MG63 (cell line): ENCODE results near the gene MET. TPM values are rescaled to one million over a fixed set of nuclear protein-coding genes. Genes with fewer than 3 reads are reported as not detected.
"Not testable (repeated sequence)": the region's sequence is repeated elsewhere in the genome, so short reads cannot be mapped to it uniquely, and the experiment has no call there.

Source experiments
- DNase-seq: peaks from one replicate; pipeline ENCODE4 v3.0.0-alpha.2; 2020
- H3K27me3 ChIP-seq: fragments of 250-450 bp; sonication (Bioruptor Pico); 2 replicates; pipeline ENCODE4 v1.5.1; 2020; ENCODE audit warnings: mild to moderate bottlenecking, moderate library complexity
- H3K36me3 ChIP-seq: fragments of 250-450 bp; sonication (Bioruptor Pico); 2 replicates; pipeline ENCODE4 v1.5.1; 2020; ENCODE audit warnings: mild to moderate bottlenecking, moderate library complexity
- H3K4me3 ChIP-seq: fragments of 250-450 bp; sonication (Bioruptor Pico); 2 replicates; pipeline ENCODE4 v1.5.1; 2020; ENCODE audit warnings: mild to moderate bottlenecking, moderate library complexity
- H3K9me3 ChIP-seq: fragments of 250-450 bp; sonication (Bioruptor Pico); 2 replicates; pipeline ENCODE4 v1.5.1; 2020; ENCODE audit warnings: mild to moderate bottlenecking, moderate library complexity
- total RNA-seq: library from RNA; depleted of rRNA; stranded (reverse); fragments of >200 nt; shearing (Covaris generic); gene quantifications from 2 replicates; pipeline ENCODE4 v1.2.3, GENCODE V29; 2014; ENCODE audit warnings: low replicate concordance

Gene MET
- total RNA-seq, 1 experiment from 2014 or later, result 46.7 TPM

GRCh38 chr7:116652793-116653192 is 19.2 kb upstream of the MET start:
- Histone ChIP-seq H3K27me3 (no peaks in the 10 kb centered on the region), H3K9me3 (no peaks in the 10 kb centered on the region), H3K4me3 (no peak overlapping the region), H3K36me3 (no peaks in the 10 kb centered on the region)
- no peak for DNase-seq

DNA sequence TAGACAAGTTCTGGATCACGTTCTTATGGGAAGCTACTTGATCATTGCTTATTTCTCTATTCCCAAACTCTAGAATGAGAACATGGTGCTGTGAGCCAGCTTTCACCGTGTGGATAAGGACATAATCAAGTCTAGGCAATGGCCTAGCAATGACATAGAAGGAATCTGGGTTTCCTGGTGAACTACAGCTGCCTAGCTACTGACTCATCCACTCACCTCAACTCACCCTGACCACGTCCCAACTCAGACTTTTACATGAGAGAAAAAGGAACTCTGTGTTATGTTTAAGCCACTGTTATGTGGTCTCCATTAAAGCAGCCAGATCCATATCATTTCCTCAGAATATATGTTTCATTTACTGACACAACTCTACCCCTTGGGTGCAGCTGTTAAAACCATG is 18.8 kb upstream of the MET start:
- Histone ChIP-seq H3K9me3 (no peaks in the 10 kb centered on the region), H3K4me3 (no peak overlapping the region), H3K36me3 (no peaks in the 10 kb centered on the region), H3K27me3 (no peaks in the 10 kb centered on the region)
- DNase-seq, result peak; percentile 11

DNA sequence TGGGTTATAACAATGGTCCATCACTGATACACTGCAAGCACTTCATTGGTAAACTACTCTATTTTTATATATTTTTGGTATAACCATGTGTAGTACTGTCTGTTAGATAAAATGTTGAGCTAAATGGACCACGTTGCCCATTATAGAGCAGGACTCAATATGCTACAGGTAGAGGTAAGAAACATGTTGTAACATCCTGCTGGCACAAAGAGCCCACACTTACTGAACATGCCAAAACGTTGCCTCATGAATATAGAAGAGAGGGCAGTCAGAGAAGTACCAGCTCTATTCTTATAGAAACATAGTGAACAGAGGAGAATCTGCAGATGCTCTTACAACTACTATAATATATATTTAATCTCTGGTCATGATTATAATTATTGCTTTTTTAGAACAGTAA is 18.4 kb upstream of the MET start:
- no peak overlapping the region for H3K4me3 ChIP-seq
- H3K27me3 ChIP-seq, result no peaks in the 10 kb centered on the region
- no peaks in the 10 kb centered on the region for H3K9me3 ChIP-seq
- no peaks in the 10 kb centered on the region for H3K36me3 ChIP-seq
- DNase-seq, result no peak

GRCh38 chr7:116659248-116659647 is 12.7 kb upstream of the MET start:
- not testable (repeated sequence) for H3K4me3 ChIP-seq, DNase-seq, H3K27me3 ChIP-seq, H3K36me3 ChIP-seq, H3K9me3 ChIP-seq

GRCh38 chr7:116661865-116662264 is 10.1 kb upstream of the MET start:
- H3K27me3 ChIP-seq, result no peaks in the 10 kb centered on the region
- no peak for DNase-seq
- H3K9me3 ChIP-seq, result no peaks in the 10 kb centered on the region
- no peak overlapping the region for H3K4me3 ChIP-seq
- H3K36me3 ChIP-seq, result no peaks in the 10 kb centered on the region

DNA sequence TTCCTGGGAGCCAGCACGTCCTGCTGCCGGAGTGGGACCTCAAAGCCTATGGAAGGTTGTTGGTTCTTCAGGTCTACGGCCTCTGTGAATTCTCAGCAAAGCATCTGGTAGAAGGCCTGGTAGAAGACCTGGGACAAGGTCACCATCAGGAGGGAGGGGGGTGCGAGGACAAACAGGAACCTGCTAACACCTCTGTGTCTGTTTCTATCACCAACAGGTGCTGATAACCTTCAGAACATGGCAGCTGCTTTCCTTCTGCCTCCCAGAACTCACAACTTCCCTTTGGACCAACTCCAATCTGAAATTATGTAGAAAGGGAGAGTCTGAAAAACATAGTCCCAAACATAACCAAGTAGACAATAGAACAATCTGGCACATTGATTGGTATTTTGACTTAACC is 8.3 kb upstream of the MET start:
- no peak for DNase-seq
- Histone ChIP-seq H3K4me3 (no peak overlapping the region), H3K27me3 (no peaks in the 10 kb centered on the region), H3K36me3 (no peaks in the 10 kb centered on the region), H3K9me3 (no peaks in the 10 kb centered on the region)

- Histone ChIP-seq H3K36me3 (no peaks in the 10 kb centered on the region), H3K27me3 (no peaks in the 10 kb centered on the region), H3K9me3 (no peaks in the 10 kb centered on the region), H3K4me3 (no peak overlapping the region)
- DNase-seq, result no peak
These were observed 6.5 kb upstream of the MET start for GRCh38 chr7:116665332-116665996.

DNA sequence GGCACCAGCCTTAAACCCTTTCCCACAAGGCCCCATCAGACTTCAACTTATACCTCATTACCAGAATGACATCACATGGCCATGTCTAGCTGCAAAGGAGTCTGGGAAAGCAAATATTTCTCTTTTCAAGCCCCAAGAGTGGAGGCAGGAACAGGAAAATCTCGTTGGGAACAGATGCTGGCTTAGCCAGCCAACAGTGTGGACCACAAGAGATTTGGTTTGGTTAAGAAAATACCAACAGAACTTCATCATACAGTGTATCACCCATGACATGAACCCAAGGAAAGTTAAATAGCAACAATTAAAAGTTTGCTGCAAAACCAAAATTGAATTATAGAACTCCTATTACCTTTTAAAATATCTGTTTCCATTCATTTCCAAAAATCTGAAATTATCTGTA is 2.2 kb upstream of the MET start:
- no peaks in the 10 kb centered on the region; the same call in 1 of the 2 replicates for H3K36me3 ChIP-seq
- no peaks in the 10 kb centered on the region for H3K27me3 ChIP-seq
- H3K4me3 ChIP-seq, result no peak overlapping the region
- peak; percentile 6 for DNase-seq
- H3K9me3 ChIP-seq, result no peaks in the 10 kb centered on the region

- Histone ChIP-seq H3K36me3 (no peaks in the 10 kb centered on the region; the same call in 1 of the 2 replicates), H3K27me3 (no peaks in the 10 kb centered on the region), H3K9me3 (no peaks in the 10 kb centered on the region), H3K4me3 (no peak overlapping the region)
- DNase-seq, result no peak
These were observed 1.5 kb upstream of the MET start for GRCh38 chr7:116670409-116671015.

DNA sequence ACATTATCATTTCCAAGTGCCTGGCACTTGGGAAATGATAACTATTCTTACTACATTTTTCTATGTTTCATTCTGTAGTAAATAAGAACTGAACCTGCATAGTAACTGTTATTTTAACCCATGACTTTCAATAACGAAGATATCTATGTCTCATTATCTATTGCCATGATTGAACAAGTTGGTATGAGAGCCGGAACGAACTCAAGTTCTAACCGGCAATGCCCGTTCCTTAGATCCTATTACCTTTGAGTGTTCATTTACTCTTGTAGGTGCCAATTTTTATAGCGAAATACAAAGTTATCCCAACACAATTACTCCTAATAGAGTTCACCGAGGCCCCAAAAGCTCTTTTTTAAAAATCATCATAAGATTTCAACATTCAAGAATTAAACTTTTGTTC is 885 bp upstream of the MET start:
- no peak for DNase-seq
- Histone ChIP-seq H3K36me3 (peaks cover 2% of the 10 kb centered on the region), H3K27me3 (no peaks in the 10 kb centered on the region), H3K4me3 (peak overlapping the region; percentile 63), H3K9me3 (no peaks in the 10 kb centered on the region)

DNA sequence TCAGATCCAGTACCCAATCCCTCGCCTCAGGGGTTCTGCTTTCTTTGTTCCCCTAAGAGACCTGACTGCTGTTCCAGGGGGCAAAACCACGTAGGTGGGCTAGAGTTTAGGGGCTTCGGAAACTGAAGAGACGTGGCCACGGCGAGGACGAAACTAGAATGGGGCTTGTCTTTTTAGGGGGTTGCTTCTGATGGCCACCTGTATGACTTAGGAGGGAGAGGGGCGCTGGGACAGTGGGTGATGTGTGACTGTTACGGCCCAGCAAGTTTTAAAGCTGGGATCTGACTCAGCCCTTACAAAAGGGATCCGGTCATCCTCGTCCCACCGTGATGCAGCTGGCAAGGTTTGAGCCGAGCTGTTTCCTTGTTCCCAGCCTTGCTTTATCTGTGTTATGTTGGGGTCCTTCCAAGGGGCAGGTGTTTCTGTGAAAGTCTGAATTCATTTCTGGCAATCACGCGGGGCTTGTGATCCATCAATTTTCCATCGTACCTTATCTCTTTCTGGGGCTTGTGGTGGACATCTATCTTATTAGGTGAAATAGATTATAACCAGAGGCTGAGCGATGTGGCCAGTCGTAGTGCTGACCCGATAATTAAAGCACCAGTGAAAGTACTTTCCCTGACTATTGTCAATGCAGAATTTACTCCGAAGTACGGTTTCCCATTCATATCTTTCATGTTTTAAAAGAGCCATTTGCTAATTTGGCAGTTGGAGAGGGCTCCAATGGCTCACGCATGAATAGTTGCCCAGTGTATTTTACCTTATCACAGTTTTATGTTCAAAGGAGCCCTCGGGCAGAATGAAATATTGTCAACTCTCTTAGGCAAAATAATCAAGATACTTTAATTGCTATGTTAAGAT is 830 bp downstream of the MET start:
- no peaks in the 10 kb centered on the region for H3K9me3 ChIP-seq
- no peaks in the 10 kb centered on the region for H3K27me3 ChIP-seq
- peak; percentile 39 for DNase-seq
- H3K4me3 ChIP-seq, result peak overlapping the region; percentile 63
- peaks cover 2% of the 10 kb centered on the region for H3K36me3 ChIP-seq

DNA sequence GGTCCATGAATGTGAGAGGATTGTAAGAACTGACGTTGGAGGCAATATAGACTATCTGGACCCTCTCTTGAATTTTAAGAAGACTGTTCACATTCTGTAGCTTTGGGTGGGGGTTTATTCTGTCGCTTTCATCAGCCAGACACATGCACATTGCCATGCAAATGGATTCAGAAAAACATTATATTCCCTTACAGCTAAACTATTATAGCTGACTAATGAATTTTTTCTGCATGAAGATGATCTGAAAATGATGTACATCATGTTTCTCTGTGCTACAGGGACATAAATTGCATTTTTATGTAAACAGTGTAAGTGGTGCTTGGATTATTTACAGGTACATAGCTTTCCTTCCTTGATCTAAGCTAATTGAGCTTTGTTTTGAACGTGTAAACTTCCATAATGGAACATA is 1.5 kb downstream of the MET start:
- Histone ChIP-seq H3K27me3 (no peaks in the 10 kb centered on the region), H3K36me3 (peaks cover 2% of the 10 kb centered on the region), H3K9me3 (no peaks in the 10 kb centered on the region), H3K4me3 (peak overlapping the region; percentile 63)
- no peak for DNase-seq

DNA sequence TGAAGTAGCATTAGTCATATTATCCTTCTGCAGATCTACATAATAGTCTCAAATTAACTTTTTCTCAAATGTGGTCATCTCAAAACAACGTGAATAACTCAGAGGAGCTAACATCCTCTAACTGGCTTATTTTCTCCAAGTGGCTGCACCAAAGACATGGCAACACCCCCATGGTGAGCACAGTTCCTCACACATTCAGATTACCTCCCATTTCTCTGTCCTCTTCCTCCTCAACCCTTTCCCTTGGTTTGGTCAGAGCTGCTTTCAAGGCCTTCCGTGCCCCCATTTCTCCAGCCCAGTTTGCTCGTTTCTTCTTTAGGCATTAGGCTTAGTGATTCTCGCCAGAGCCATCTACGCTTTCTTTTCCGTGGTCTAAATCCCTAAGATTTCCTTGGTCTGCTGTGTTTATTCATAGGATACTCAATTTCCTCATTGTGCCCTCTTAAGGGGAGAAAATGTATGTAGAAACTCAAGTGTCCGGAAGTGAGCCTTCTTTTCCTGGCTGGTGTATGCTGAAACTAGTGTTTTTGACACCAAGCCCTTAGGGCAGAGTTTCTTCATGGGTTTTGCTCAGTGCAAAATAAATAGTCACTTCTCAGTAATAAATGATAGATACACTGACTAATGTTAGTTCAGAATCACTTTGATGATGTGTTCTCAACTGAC is 2.6 kb downstream of the MET start:
- H3K4me3 ChIP-seq, result peak overlapping the region; percentile 63
- no peaks in the 10 kb centered on the region for H3K27me3 ChIP-seq
- peaks cover 2% of the 10 kb centered on the region for H3K36me3 ChIP-seq
- no peaks in the 10 kb centered on the region for H3K9me3 ChIP-seq
- peak; percentile 9 for DNase-seq

- Histone ChIP-seq H3K36me3 (peaks cover 2% of the 10 kb centered on the region), H3K27me3 (no peaks in the 10 kb centered on the region), H3K4me3 (no peak overlapping the region), H3K9me3 (no peaks in the 10 kb centered on the region)
- DNase-seq, result no peak
These were observed 3.9 kb downstream of the MET start for GRCh38 chr7:116675812-116676355.

- no peaks in the 10 kb centered on the region for H3K9me3 ChIP-seq
- no peak for DNase-seq
These were observed 6.8 kb downstream of the MET start for GRCh38 chr7:116678780-116679179.

DNA sequence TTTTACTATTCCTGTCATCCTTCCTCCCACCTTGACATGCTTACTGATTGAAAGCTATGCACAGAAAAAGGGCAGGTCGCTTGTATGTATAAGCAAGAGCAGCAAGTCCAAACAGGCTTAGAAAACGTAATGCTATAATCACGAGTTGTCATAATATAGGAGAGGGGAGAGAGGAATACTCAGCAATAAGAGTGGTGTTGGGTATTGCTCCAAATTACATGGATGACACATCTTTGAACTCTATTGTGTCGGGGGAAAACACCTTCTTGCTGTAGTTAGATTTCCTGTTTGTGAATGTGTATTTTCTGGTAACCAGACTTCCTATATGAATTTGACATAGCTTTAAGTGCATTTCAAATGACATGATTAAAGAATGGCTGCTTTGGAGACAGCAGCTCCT is 7.5 kb downstream of the MET start:
- H3K27me3 ChIP-seq, result no peaks in the 10 kb centered on the region
- DNase-seq, result no peak
- no peak overlapping the region for H3K4me3 ChIP-seq
- H3K9me3 ChIP-seq, result no peaks in the 10 kb centered on the region
- peaks cover 9% of the 10 kb centered on the region for H3K36me3 ChIP-seq

More at GRCh38 chr7:116678780-116679179, 6.8 kb downstream of the MET start:
- H3K27me3 ChIP-seq, result no peaks in the 10 kb centered on the region
- H3K36me3 ChIP-seq, result peaks cover 7% of the 10 kb centered on the region
- no peak overlapping the region for H3K4me3 ChIP-seq

GRCh38 chr7:116683786-116684185 is 11.8 kb downstream of the MET start:
- no peak overlapping the region for H3K4me3 ChIP-seq
- H3K27me3 ChIP-seq, result no peaks in the 10 kb centered on the region
- H3K9me3 ChIP-seq, result no peaks in the 10 kb centered on the region
- H3K36me3 ChIP-seq, result peaks cover 11% of the 10 kb centered on the region
- no peak for DNase-seq
